ENCODE data around the gene TMEM150A.

DNA sequence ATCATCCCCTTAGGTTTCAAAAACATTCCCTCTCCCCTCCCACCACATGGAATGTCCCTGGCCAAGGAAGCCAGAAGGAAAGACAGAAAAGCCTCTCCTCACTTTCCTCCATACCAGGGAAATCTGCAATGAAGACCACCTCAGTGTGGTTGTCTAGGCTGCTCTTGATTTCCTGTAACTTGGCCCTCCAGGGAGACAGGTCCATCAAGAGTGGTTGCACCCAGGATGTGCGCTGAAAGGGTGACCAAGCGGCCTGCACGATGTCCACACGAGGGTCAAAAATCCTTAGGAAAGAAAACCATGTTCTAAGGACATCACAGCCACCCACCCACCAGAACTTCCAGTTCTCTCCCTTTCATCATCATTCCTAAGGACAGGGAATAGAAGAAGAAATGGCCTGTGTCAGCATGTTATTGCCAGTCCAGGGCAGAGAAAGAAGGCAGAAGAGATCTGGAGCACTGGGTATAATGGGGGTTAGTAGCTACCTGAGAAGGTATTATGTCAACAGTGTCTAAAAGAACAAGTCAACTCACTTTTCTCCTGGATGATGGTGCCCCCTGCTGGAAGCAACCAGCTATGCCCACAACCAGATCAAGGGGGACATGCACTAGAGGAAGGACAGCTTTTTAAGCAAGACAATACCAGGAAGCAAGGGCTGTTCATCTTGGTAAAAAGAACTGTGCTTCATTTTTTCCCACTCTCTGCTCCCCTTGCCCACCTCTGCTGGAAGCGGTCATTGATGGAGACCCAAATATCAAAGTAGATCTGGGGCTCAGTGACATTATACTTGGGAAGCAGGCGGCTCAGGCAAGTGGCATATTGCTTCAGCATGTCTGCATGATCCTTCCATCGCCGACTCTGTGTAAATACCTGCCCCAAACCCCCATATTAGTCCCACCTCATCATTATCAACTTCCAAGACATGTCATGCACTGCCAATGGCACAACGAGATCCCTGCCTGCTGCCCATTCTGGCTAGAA is 50.5 kb downstream of the TMEM150A start:
- TF ChIP-seq HDGF (IDR thresholded peaks at IDR 0.05; ENCODE audit: borderline replicate concordance): no peak
- no peak for TF ChIP-seq SP1 (IDR thresholded peaks at IDR 0.05)
- no peak for TF ChIP-seq ELF4 (IDR thresholded peaks at IDR 0.05)
- no peak for TF ChIP-seq SUZ12 (IDR thresholded peaks at IDR 0.05)
- TF ChIP-seq, protein P1, sequence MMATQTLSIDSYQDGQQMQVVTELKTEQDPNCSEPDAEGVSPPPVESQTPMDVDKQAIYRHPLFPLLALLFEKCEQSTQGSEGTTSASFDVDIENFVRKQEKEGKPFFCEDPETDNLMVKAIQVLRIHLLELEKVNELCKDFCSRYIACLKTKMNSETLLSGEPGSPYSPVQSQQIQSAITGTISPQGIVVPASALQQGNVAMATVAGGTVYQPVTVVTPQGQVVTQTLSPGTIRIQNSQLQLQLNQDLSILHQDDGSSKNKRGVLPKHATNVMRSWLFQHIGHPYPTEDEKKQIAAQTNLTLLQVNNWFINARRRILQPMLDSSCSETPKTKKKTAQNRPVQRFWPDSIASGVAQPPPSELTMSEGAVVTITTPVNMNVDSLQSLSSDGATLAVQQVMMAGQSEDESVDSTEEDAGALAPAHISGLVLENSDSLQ (IDR thresholded peaks at IDR 0.05): no peak
- no peak for TF ChIP-seq FOXM1 (IDR thresholded peaks at IDR 0.05; ENCODE audit: borderline replicate concordance)
- TF ChIP-seq TARDBP (IDR thresholded peaks at IDR 0.05): no peak
- TF ChIP-seq ARNT (IDR thresholded peaks at IDR 0.05): no peak
- no peak for TF ChIP-seq FOXK2 (IDR thresholded peaks at IDR 0.05)
- no peak for TF ChIP-seq NFRKB (IDR thresholded peaks at IDR 0.05)
- no peak for TF ChIP-seq ZNF384 (IDR thresholded peaks at IDR 0.05)
- TF ChIP-seq FOXA1 (IDR thresholded peaks at IDR 0.05): no peak
- no peak for TF ChIP-seq BHLHE40 (IDR thresholded peaks at IDR 0.05; ENCODE audit: borderline replicate concordance)
